AG09319 (cell line): Measurements from ENCODE around the gene LOXHD1.

Experiments used
- DNase-seq: peaks from one replicate; pipeline ENCODE4 v3.0.0-alpha.2; 2010; ENCODE audit warnings: low read depth; ENCODE audit errors: extremely low read depth
- CTCF ChIP-seq: IDR thresholded peaks from 2 replicates; pipeline ENCODE4 v1.5.1; 2011; ENCODE audit warnings: low read depth, mild to moderate bottlenecking, inconsistent platforms, low read length, moderate library complexity

Gene LOXHD1

DNA sequence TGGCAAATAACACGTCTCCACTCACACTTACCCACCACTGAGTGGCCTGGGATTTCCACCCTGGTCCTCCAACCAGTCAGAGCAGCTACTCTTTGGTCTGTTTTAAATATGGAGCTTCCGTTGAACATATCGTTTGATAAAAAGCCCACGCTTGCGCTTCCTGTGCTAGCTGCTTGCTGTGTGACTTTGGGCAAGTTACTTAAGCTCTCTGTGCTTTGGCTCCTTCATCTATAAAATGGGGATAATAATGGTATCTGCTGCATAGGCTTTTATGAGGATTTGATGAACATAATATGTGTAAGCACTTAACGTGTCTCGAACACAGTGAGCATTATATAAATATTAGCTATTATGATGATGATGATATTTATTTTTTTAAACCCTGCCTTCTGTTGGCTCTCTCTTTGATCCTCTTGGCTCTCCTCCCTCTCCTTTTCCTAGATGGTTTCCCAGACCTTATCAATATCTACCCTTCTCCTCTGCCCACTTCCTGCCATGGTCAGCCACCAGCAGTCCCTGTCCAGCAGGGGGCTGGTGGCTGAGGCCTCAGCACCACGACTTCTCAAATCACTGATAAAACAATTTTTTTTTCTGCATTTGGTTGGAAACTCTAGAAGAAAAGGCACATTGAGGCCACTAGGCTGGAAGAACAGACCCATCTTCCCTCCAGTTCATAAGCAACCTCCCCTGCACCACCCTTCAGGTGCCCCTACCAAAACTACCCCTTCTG, 191.9 kb downstream of the LOXHD1 start:
- TF ChIP-seq CTCF, result no peak

GRCh38 chr18:46462523-46462922, 194.5 kb downstream of the LOXHD1 start:
- no peak for DNase-seq
- TF ChIP-seq CTCF, result no peak

More for the DNA sequence above, 191.9 kb downstream of the LOXHD1 start:
- DNase-seq, result no peak

GRCh38 chr18:46461993-46462392, 195.0 kb downstream of the LOXHD1 start:
- TF ChIP-seq CTCF, result no peak
- DNase-seq, result no peak

DNA sequence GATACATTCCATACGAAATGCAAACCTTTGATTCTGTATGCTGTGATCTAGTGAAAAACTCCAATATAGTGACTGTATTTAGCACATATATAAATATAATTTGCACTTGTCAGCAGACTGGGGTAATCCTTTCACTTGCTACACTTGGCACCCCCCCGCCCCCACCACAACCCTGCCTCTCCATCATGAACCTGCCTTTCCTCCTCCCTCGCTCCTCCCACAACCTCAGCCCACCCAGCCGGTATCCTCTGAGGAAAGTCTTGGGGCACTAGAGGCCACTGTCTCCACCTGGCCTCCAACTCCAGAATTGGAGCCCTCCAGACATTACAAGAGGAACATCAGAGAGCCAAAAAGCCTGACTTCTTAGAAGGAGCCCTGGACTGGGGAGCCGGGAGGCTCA, 196.3 kb downstream of the LOXHD1 start:
- no peak for DNase-seq
- TF ChIP-seq CTCF, result no peak

DNA sequence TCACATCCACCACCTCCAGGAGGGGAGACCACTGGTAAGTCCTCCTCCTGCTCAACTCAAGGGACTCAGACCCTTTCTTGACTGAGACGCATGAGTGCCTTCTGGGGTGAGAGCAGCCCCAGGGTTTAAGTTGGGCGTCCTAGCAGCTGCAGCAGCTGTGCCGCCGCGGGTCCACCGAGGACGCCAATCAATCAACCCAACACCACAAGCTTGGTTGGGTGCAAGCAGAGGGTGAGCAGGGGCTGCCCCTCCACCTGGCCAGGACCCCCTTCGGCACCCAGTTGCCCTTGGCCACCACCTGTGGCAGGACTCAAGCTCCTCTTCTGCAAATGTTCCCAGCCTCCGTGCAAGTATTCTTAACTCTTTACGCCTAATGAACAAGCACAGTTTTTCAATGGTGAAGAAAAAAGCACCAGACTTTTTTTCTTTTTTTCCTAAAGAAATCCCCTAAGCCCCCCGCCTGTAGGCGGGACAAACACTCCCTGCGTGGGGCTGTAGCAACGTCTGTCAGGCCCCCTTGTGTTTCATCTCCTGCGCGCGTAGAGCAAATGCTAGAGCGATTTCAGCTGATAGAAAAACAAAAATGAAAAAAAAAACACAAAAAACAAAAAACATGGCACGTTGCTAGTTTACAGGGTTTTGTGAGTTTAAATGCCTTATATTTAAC, 197.1 kb downstream of the LOXHD1 start:
- TF ChIP-seq CTCF, result no peak
- DNase-seq, result no peak

GRCh38 chr18:46458472-46458871, 198.5 kb downstream of the LOXHD1 start:
- no peak for DNase-seq
- TF ChIP-seq CTCF, result no peak

DNA sequence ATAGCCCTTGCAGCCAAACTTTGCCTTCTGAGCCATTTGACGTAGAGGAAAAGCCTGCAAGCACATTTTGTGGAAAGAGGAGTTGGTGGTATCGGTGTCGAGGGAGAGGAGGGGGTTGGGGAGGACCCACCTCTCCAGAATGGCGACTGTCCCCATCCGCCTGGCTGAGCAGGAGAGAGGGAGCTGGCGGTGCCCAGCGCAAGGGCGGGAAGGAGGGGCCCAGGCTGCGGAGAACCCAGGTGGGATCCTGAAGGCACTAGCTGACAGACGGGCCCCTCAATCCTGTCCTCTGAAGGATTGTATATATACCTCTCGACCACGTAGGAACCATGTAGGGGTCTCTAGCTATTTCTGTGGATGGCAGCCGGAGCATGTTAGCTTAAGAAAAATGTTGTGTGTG, 200.3 kb downstream of the LOXHD1 start:
- TF ChIP-seq CTCF, result no peak
- no peak for DNase-seq
